Stimulated activated CD4-positive, alpha-beta T cell treated with anti-CD3 and anti-CD28 coated beads, Interleukin-2, amount 100 ng/mL, for 4 hours (primary cell): ENCODE measurements around the gene GPAM.
A peak's percentile ranks its signal among the peaks of the same experiment; 100 is the strongest.
"Not testable (repeated sequence)": the region's sequence is repeated elsewhere in the genome, so short reads cannot be mapped to it uniquely, and the experiment has no call there.

Experiments
- DNase-seq: peaks from one replicate; pipeline ENCODE4 v3.0.0-alpha.2; 2020; ENCODE audit warnings: low read depth

The GPAM gene, protein sequence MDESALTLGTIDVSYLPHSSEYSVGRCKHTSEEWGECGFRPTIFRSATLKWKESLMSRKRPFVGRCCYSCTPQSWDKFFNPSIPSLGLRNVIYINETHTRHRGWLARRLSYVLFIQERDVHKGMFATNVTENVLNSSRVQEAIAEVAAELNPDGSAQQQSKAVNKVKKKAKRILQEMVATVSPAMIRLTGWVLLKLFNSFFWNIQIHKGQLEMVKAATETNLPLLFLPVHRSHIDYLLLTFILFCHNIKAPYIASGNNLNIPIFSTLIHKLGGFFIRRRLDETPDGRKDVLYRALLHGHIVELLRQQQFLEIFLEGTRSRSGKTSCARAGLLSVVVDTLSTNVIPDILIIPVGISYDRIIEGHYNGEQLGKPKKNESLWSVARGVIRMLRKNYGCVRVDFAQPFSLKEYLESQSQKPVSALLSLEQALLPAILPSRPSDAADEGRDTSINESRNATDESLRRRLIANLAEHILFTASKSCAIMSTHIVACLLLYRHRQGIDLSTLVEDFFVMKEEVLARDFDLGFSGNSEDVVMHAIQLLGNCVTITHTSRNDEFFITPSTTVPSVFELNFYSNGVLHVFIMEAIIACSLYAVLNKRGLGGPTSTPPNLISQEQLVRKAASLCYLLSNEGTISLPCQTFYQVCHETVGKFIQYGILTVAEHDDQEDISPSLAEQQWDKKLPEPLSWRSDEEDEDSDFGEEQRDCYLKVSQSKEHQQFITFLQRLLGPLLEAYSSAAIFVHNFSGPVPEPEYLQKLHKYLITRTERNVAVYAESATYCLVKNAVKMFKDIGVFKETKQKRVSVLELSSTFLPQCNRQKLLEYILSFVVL

DNA sequence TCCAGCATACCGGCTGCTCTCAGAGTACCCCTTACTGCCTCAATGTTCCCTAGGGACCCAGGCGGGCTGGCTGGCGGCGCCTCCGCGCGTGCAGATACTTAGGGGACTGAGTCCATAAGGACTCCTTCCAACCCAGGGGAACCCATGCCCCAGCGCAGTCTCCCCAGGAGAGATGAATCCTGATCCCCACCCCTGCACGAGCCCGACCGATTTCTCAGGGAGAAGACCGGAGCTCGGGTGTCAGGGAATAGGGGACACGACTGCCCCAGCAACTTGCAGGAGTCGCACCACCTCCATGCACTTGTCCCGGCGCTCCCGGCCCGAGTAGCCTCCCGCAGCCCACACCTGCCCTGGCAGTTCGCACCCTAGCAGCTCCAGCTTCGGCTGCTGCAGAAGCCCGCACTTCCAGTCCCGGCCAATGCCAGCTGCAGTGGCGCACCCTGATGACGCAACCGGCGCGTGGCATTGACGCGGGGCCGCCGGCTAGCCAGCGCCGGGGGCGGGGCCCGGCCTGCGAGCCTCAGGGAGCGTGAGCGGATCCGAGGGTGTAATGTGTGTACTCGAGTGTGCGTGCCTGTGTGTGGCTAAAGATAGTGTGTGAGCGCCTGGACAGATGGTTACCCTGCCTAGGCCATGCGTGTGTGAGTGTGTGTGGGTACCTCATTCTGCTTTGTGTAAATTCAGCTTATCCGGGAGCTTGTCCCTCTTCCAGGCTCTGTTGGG is at the start of gene GPAM:
Gene GPAM, minus strand, starts transcription at position 437 of the 723 bp plus-strand sequence. CDS start 1,981 bp downstream, outside the sequence.
- peak; percentile 97 for DNase-seq

DNA sequence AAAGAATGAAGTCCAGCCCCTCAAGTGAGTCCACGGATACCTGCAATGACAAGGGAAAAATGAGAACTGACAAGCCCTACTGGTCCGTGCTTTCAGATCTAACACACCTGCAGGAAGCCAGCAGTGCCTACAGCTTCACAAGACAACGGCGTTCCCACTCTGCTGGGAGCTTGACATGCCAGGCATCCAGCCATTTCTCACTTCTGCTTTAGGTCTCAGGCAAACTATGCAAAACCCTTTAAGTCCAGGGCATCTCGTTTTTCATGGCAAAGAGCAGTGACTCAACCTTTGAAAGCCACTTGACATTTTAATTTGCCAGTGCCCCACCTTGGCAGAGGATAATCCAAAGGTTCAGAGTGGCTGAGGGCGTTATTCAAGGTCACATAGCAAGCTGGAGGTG is 49.1 kb upstream of the GPAM start:
- no peak for DNase-seq

DNA sequence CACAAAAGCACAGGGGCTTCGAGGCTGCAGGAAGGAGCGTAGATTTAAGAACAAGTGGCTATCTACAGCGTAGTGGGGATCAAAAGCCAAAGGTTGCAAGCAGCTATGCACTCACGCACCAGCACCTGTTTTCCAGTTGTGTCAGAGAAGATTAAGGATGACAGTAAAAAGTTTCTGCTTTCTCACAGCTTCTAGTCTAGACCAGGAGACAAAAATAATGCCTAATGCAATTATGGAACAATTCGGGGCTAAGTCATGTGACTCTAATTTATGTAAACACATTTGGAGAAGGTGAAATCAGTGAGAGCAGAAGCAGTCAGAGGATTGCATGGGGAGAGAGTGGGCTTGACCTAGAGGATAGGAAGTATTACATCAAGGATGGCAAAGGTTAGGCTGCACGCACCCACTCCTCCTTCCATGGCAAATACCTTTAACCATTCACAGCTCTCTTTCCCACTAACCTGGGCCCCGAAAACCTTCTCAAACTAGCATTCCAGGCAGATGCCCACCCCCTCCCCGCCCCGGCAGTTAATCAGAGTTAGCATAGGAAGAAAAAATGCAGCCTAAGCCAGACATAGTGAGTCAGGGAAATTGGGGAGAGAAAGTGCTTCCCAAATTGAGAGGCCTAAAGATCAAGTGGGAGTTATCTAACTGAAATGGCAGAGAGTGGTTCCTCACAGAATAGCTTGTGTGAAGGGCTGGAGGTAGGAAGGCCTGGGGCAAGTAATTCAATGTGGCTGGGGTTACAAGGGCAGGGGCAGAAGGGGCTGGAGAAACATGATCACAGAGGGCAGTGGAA is 48.2 kb upstream of the GPAM start:
- no peak for DNase-seq

DNA sequence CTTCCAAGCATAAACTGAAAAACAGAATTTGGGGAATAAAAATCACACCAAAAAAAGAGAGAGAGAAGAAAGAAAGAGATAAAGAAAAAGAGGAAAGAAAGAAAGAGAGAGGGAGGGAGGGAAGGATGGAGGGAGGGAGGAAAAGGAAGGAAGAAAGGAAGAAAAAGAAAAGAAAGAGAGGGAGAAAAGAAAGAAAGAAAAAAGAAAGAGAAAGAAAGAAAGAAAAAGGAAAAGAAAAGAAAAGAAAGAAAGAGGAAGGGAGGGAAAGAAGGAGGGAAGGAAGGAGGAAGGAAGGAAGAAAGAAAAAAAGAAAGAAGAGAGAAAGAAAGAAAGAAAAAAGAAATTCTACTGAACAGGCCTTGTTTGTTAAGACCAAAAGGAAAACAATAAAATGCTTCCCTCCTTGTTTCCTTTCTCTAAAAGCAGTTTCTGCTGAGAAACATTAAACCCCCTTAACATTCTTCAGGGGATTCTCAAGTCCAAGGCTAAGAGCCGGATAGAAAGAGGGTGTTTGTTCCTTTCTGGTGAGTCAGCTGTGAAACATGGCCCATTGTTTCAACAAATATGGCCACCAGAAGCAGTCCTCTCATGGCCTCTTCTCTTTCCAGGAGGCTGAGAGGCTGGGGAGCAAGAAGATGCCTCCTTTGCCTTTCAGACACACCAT is 46.9 kb upstream of the GPAM start:
- DNase-seq, result no peak

DNA sequence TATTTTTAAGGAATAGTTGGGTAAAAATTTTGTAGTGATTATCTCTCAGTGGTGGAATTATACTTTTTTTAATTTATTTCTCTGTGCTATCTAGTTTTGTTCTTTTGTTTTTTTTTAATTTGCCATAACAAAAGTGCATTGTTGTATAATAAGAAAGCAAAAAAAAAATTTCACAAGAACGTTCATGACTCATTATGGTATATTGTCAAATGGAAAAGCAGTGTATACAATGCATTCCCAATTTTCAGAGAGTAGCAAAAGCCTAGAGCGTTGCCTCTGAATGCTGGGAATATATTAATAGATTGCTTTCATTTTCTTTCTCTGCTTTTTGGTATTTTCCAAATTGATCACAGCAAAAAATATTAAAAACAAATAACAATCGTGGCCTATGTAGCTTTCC is 46.3 kb upstream of the GPAM start:
- no peak for DNase-seq

DNA sequence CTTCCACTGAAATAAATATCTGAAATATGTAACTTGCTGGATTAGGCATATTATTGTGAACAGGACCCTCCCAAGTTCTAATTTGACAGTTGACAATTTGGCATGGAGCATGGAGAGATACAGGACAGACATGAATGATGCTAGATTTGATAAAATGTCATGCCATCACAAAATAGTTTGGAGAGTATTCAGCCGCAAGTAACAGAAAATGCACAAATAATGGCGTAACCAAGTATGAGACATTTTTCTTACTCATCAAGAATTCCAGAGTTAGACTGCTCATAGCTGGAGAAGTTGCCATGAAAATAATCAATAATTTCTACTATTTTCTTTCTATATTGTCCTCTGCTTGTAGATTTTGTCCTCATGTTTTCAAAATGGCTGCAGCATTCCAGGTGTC is 45.5 kb upstream of the GPAM start:
- no peak for DNase-seq

DNA sequence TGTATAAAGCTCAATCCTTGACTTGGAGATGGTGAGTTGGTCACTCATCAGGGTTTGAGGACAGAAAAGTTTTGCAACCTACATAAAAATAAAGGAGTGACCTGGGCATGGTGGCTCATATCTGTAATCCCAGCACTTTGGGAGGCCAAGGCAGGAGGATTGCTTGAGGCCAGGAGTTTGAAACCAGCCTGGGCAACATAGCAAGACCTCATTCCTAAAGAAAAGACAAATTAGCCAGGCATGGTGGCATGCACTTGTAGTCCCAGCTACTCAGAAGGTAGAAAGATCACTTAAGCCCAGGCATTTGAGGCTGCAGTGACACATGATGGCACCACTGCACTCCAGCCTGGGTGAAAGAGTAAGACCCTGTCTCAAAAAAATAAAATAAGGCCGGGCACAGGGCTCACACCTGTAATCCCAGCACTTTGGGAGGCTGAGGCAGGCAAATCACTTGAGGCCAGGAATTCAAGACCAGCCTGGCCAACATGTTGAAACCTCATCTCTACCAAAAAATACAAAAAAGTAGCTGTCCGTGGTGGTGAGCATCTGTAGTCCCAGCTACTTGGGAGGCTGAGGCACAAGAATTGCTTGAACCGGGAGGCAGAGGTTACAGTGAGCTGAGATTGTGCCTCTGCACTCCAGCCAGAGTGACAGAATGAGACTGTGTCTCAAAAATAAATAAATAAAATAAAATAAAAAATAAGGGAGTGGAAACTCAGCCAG is 45.0 kb upstream of the GPAM start:
- not testable (repeated sequence) for DNase-seq

DNA sequence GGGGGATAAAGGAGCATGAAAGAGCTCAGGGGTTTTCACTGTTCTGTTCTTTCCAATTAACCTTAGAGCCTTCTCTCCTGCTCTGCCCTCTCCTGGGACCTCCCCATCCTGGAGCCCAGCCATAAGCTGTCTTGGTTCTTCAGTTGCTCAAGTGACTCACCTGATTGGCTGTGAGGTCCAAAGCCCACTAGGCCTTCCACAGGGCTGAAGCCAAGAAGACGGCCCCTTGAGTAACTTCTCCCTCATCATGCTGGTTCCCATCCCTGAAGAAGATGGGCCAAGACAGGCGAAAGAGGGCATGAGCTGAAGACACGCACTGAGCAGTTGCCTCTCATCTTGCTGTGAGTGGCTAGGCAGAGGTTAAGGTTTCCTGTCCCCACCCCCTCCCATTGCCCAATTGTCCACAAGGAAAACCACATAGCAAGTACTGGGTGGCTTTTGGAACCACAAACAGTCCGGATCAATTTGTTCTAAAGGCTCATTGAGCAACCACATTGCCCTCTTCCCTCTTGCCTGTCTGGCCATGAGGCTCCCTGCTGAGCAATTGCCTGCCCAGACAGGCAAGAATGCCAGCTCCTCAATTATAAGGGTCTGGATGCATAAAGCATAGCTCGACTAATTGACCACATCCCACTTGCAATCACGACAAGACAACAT is 43.9 kb upstream of the GPAM start:
- no peak for DNase-seq

DNA sequence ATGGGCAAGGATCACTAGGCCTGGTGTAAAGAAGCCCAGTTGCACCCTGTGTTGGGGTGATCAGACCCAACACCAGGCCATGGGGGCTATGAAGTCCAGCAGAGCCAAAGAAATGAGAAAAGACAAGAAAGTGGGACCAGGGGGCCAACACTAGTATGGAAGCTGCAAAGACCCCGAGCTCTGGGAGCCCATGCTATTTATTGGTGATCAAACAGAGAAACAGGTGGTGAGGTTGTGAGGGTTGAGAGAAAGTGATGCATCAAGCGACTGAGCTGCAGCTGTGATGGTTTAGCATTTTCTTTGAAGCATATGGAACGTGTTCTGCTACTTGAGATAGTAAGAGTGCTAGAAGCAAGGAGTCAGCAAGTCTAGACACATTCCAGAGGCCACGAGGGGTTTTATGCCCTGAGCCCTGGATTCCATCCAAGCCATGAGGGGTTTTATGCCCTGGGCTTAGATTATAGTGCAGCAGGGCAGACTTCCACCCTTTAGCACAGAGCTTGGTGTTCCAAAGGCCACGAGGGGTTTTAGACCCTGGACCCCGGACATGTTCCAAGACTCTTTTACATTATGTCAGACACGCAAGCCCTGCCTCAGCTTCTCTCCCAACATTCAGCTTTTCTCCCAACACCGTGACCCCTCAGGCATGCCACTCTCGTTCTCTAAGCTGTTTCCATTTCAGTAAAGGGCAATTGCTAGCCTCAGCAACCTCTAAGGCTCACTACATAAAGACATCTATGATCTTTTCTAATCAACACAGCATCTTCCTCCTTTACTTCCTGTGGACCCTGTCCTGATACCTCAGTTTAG is 43.1 kb upstream of the GPAM start:
- no peak for DNase-seq

DNA sequence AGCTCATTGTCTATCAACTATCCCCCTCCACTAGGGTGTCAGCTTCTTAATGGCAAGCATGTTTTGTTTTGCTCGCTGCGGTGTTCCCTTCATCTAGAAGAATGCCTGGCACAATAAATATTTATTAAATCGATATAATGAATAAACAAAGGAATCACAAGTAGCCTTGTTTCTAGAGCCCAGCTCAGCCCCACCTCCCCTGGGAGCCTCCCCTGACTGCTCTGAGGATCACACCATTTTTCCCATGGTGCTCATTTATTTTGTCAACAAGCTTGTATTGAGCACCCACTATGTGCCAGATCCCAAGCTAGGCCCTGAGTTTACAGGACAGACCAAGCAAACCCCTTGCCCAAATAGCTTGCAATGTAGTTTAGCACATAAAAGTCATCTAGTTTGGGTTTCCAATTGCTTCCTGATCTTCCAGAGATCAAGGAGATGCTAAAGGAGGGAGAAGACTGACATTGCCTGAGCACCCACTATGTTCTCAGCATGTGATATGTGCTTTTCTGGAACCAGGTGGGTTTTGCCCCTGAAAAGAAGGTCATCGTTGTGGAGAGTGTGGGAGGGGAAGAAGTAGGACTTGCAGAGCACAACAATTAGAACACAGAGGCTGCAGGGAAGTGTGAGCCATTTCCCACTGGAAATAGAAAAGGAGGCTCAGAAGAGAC is 42.3 kb upstream of the GPAM start:
- DNase-seq, result no peak

DNA sequence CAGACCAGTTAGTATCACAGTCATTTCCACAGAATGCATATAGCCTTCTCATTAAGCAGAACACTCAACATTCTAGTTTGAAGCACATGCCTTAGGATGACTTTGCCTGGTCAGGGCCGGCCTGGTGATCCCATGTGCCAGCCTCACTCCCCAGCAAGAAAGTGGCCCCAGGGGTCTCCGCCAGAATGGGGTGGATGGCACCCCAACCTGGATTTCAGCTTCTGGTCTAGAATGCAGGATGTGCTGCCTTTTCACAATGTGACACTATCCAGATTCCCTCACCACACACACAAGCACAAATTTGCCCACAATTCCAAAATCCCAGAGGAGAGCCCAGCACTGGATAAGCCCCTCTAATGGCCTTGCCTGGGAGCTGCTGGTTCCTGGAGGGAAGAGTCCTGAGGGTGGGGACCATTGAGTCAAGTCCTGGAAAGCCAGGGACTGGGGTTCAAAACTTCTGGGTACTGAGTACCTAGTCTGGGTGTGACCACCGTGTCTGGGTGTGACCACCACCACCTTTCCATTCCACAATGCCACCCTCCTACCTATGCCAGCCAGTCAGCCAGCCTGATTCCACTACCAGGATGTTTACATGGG is 41.5 kb upstream of the GPAM start:
- no peak for DNase-seq

DNA sequence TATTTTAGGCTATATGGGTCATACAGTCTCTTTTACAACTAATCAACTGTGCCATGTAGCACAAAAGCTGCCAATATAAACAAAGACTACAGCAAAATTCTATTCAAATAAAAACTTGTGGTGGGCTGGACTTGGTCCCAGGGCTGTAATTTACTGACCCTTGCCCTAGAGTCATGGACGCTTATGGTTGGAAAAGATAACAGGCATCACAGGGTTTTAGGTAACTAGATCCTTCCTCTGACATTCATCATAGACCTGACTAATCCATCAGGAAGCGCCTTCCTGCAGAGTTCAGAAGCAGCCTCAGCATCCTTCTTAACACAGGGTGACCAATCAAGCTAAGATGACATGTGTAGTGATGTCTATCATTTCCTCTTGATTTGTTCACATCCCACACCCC is 40.2 kb upstream of the GPAM start:
- DNase-seq, result no peak

DNA sequence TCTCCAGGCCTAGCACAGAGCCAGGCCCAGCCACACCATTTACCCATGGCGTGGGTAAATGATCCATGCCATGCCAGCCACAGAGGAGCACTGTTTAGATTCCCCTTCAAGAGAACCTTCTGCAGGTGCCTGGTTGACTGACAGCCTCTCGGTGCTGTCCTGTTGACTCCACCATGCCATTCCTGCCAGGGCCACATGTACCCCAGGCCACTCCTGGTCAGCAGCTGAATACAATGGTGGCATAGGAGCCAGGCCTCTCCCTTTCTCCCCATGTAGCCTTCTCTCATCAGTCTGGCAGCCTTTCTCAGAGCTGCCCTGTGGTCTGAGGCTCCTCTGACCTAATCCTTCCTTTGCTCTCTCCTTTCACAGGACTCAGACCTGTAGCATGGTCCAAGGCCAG is 39.2 kb upstream of the GPAM start:
- DNase-seq, result no peak

DNA sequence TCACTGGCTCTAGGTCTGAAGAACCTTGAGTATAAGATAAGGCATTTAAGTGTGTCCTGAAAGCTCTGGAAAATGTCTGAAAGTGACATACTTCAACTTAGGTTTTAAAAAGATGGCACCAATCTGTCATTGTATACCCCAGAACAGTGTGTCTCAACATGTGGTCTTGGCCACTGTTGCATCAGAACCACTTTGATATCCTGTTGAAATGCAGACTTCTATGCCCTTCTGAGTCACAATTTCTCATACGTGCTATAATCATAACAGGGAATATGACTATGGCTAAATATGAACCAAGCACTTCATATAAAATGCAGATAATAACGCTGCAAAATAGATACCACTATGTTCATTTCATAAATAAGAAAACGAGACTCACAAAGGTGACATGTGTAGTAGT is 38.0 kb upstream of the GPAM start:
- no peak for DNase-seq

DNA sequence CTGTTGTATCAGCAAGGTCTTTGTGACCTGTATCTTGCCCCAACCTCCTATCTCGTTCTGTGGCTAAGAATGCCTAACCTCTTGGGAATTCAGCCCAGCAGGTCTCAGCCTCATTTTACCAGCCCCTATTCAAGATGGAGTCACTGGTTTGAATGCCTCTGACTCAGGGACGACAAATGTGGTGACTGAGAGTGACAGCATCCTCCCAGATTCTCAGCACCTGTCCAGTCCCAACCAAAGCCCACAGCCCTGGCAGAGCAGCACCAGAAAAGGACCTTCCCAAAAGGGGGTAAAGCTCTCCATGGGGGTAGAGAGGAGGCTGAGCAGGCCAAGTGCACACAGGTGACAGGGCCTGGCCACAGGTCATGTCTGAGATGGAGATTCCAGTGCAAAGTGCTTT is 35.4 kb upstream of the GPAM start:
- DNase-seq, result no peak

DNA sequence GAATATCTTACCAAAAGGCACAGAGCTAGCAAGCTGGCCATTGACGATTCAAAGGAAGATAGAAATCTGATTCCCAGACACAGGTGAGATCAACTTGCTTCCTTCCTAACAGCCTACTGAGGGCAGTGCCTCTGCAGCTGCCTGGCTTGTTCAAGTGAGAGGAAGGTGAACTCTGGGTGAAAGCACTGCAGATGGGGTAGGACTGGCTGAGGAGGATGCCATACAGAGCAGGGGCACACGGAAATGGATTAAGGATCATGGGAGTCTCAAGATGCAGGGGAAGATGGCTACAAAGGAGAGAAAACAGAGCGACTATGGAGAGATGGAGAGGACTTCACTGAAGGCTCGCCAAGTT is 34.4 kb upstream of the GPAM start:
- DNase-seq, result no peak

DNA sequence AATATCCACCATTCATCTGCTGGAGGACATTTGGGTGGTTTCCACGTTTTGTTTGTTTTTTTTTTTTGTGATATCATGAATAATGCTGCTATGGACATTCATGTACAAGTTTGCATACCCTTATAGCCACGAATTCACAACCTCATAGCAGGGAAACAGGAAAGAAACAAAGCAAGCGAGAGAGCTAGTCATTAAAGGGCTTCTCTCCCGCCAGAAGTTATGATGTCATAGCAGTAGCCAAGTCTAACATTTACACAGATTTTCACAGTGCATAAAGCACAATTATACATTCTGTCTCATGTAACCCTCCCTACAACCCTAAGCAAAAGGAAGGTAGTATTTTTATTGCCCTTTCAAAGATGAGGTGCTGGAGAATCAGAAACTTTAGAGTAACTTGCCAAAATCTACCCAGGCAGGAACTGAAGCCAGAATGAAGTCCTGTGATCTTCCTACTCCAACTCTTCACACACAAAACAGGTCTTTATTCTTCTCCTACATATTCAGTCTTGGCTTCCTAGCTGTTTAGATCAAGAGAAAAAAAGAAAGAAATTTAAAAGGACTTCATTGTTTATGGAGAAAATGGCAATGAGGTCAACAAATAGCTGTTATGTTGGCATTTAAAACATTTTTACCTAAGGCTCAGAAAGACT is 33.9 kb upstream of the GPAM start:
- DNase-seq, result no peak

DNA sequence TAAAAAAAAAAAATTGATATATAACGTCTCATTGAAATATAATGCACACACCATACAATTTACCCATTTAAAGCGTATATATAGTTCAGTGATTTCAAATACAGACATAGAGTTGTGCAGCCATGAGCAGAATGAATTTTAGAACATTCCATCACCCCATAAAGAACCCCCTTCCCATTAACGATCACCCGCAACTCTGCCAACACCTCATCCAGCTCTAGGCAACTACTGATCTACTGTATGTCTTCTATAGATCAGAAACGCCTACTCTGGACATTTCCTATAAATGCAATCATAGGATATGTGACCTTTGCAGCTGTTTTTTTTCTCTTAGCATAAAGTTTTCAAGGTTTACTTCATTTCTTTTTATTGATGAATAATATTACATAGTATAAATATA is 33.4 kb upstream of the GPAM start:
- no peak for DNase-seq
